NCI-H510A (cell line): ENCODE data around the gene MED15.
"Not testable (repeated sequence)": the region's sequence is repeated elsewhere in the genome, so short reads cannot be mapped to it uniquely, and the experiment has no call there.

Experiments used
- DNase-seq: peaks from one replicate; lab custom pipeline; 2025; lab: John Stamatoyannopoulos, UW

Gene MED15

DNA sequence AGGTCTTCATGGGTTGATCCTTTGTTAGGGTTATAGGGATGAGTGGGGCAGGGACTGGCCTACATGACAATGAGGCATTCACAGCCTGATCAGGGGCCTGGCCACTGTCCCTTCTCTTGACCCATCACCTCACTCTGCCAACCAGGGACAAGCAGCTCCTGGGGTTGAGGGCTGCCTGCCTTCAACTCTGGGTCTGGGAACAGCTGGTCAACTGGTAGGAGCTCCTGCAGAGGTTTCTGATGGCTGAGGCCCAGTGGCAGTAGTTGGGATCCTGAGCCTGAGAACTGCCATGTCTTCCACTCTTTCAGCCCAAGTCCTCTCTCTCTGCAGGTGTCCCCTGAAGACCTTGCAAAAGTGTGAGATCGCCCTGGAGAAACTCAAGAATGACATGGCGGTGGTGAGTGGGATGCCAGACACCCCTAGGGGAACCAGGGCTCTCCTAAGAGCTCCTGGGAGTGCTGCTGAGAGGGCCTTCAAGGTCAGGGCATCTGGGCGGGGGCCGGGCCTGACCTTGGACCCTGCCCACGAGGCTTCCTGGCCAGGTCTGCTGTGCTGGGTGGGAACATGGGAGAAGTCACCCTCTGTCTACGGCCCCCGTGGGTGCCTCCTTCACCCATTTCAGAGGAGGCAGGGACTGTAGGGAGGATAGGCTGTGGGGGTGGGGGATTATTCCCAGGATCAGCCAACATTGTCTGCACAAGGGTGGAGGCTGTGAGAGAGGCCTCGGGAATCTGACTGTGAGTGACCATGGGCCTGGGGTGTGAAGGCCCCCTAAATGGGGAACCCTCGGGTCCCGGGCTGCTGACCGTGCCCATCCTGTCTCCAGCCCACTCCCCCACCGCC is 76.8 kb downstream of the MED15 start:
- DNase-seq, result no peak

DNA sequence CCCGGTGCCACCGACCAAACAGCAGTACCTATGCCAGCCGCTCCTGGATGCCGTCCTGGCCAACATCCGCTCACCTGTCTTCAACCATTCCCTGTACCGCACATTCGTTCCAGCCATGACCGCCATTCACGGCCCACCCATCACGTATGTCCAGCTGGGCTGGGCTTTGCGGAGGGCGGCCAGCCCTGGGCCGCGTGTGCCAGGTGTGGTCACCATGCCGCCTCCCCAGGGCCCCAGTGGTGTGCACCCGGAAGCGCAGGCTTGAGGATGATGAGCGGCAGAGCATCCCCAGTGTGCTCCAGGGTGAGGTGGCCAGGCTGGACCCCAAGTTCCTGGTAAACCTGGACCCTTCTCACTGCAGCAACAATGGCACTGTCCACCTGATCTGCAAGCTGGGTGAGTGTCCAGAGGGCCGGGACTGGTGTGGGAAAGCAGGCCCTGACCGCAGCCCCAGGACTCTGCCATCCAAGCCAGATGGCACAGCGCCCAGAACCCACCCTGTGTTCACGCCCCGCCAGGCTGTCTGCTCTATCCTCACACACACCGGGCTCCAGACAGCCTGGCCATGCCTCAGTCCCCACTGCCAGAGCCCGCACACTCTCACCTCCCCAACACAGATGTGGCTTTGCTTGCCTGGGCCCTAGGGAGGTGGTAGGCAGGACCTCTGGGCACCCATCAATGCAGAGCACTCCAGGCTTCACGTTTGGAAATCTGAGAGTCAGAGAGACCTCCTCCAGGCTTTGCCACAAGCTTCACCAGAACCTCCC is 77.6 kb downstream of the MED15 start:
- no peak for DNase-seq

DNA sequence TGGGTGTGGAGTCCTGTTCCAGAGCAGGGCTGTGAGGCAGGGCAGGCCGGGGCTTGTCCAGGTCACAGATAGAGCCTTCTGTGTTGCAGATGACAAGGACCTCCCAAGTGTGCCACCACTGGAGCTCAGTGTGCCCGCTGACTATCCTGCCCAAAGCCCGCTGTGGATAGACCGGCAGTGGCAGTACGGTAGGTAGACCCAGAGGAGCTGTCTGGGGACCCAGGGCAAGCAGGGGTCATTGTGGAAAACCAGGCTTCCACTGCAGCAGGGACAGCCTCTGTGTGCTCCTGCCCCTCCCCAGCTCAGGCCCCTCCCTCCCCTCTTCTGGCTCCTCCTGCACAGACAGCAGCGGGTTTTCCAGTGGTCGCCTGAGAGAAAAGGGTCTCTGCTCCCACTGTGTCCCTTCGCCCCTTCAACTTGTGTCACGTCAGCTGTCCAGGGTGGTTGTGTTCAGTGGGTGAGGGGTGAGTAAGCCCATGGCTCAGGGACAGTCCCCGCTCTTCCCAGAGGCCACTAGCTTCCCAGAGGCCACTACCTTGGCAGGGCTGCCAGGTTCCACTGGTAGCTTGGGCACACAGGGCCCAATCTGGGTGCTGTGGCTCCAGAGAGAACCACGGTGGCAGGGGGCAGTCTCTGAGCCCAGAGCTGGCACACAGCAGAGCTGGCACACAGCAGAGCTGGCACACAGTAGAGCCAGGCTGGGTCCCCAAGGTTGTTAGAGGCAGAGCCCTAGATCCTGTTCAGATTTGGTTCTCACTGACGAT is 78.4 kb downstream of the MED15 start:
- no peak for DNase-seq

DNA sequence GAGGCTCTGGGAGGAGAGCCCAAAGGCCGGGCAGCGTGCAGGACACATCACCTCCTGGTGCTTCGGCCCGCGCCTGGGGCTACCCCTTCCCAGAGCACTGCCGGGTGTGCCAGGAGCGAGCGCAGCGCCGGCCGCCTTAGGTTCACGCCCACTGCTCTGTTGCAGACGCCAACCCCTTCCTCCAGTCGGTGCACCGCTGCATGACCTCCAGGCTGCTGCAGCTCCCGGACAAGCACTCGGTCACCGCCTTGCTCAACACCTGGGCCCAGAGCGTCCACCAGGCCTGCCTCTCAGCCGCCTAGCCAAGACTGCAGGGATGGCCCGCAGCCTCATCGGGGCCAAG is 79.0 kb downstream of the MED15 start:
- no peak for DNase-seq

DNA sequence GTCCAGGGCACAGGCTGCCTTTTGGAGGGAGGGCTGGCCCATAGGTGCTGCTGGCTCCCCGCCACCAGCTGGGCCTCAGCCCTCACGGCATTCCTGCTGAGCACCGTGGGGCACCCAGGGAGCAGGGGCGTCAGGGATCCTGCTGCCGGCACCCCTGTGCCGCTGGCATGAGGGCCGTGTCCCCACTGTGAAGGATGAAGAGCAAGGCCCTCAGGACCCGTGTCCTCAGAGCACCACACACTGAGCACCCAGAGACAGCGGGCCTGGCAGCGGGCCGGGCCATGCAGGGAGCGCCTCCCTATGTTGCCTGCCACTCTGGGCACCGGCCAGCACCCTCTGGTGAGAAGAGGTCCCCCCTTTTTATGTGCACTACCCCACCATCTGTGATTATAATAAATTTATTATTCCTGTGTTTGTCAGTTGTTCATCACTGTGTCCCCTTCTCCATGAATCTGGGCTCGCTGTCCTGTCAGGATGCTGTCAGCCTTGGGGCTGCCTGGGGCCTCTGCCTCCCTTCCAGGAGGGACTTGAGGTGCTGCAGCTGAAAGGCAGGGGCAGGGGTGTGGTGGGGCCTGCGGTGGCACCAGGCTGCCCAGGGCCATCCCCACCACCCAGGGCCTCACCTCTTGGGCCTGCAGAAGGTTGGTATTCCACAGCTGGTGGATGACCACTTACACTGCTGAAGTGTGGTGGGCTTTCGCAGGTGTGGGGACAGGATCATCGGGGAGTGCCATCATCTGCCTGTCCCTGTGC is 80.0 kb downstream of the MED15 start:
- DNase-seq, result no peak

DNA sequence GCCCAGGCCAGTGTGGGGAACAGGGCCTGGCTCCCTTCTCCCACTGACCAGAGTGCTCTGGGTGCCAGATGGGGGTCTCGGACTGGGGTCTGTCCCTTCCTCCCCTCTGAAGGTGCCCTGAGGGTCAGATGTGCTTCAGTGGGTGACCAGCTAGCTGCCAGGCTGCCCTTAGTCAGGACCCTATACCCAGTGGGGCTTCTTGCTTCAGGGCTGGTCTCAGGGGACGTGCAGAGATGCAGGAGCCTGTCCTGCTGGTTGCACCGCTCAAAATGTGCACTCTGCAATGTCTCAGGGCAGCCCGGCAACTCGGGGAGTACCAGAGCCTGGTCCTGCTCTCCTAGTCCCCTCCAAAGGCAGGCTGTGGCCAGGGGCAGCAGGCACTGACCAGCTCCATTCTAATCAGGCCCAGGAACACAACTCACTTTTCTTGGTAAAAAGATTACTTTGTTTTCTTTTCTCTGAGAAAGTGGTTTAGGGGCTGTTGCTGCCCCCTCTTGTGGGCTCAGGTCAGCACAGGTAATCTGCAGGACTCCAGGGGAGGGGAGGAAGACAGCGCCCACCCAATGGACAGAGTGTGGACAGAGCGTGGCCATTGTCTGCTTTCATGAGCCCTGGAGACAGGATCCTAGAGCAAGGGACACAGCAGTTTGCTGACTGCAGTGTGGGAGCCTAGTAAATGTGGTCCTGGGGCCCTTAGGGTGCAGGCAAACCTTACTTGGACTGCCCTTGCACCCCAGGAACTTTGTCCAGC is 80.9 kb downstream of the MED15 start:
- no peak for DNase-seq

DNA sequence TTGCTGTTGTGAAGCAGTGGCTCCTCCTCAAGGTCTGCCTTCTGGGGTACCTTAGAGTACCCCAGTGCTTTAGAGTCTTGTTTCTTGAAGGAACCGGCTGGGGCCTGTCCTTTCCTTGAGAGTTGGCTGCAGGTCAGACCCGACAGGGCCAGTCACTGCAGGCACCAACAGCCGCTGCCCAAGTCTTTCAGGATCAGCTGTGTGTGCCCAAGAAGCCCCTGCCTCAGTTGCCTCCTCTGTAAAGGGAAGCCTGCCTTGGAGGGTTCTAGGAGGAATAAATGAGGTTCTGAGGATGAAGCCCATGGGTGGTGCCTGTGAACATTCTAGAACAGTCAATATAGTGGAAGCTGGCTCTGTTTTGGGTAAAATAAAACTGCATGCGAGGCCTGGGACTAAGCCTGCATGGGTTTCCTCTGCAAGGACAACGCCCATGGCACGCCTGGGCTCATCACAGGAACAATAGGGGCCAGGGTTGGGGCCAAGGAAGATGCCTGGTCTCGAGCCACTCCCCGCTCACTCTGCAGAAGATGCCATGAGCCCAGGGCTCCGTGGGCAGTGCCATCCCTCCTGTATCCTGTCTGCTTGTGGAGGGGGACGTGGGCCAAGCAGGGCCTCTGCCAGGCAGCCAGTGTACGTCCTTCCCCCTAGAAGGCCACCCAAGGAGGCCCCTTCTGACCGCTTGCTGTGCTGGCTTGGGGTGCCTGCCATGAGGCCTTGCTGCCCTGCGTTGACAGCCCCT is 81.6 kb downstream of the MED15 start:
- no peak for DNase-seq

DNA sequence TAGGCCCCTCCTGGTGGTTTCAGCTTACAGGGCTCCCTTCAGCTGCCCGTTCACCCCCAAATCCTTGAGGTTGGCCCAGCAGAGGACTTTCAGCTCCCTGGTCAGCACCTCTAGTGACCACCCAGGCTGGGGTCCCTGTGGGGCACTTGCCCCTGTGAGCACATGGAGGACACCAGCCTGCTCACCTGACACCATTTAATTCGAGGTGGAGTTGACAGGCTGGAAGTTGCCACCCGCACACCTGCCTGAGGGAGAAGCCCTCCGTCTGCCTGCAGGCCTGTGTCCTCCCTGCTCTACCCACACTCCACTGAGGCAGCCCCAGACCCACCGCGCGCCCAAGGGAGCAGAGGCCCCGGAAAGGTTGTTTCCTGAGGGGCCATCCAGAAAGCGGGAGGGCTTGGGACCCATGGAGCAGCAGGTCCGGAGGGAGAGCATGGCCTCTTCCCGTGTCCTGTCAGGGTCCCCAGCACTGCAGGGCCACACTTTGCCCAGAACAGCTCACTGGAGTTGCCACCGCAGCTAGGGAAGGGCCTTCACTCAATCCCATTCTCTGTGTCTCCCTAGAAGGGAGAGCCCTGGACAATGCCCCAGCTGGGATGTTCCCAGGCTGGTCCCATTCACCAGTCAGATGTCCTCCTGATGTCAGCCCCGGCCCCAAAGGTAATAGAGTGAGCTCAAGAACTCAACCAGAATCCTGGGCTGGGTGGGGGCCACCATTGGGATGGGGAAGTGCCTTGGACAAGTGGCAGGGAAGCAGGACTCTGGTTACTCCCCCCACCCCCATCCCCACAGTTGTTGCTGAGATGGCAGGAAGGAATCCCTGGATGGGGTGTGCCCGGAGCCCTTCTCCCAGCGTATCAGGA is 82.4 kb downstream of the MED15 start:
- no peak for DNase-seq

DNA sequence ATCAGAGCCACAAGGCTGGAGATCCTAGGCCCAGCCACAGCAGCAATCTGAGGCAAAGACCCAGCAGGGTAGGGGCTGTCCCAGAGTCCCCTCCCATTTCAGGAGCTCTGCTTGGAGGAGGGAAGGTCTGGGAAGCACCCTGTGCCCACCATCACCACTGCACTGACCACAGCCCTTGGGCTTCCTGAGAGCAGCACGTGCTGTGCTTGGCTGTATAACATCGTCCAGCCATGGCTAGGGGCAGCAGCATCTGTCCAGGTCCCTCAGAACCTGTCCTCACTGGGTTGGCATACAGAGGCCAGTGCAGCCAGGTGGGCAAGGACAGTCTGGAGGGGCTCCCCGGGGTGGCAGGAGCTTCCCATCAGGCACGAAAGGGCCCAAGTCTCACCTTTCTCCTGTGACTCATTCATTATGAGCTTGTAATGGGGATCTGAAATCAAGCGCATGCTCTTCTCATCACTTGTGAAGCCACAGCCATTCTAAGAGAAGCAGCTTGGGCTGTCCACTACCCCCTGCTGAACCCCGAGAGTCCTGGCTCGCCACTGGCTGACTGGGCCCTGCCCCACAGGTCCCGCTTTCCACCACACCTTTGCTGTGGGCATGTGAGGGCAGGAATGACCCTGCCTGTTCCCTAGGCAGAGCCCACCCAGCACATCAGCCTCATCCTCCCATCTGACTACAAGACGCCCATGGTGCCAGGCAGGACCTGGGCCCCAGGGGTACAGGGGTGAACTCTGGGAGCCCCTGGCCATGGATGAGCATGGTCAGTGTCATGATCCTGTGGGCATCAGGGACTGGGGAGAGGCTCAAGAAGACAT is 83.3 kb downstream of the MED15 start:
- DNase-seq, result no peak

DNA sequence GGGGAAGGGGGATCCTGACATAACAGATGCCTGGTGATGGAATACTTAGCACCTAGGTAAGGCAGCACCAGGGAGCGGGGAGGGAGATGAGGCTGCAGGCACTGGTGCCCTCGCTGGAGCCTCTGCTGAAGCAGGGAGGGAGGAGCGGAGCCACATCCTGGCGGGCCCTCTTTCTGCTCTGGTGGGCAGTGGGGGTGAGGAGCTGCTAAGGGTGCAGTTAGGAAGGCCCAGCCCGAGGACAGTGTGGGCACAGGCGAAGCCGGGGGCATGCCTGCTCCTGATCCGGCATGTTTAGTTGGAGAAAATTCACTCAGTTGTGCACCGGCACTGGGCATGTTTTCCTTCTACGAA is 83.9 kb downstream of the MED15 start:
- no peak for DNase-seq

DNA sequence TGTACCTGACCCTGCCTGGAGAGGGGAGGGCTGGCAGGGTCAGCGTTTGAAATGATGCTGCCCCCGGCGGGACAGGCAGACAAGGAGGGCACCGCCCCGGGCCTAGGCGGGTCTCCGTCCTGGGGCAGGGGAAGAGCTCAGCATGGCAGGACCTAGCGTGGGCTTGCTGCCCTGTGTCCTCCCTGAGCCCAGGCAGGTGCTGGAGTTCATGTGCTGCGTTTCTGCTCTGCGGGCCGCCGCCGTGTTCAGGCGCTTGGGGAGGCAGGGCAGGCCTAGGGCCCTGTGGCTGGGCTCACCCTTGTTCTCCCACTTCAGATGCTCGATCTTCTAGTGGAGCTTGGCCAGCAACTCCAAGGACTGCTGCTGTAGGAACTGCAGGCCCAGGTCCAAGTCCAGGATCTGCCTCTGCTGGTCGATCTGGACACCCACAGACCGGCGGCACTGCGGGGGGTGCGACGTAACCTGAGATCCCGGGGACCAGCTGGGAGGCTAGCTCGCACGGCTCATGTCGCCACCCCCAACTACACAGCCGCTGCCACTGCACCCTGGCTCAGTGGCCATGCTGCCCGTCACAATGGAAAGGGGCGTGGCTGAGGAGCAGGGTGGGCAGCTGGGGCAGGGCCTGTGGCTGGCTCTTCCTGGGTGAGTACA is 84.4 kb downstream of the MED15 start:
- DNase-seq, result peak; percentile 71

DNA sequence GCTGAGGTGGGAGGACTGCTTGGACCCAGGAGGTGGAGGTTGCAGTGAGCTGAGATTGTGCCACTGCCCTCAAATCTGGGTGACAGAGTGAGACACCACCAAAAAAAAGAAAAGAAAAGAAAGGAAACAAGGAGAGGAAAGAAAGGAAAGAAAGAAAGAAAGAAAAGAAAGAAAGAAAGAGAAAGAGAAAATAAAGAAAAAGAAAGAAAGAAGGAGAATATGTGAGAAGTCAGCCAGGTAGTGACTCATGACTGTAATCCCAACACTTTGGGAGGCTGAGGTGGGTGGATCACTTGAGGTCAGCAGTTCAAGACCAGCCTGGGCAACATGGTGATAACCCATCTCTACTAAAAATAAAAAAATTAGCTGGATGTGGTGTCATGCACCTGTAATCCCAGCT is 86.6 kb downstream of the MED15 start:
- DNase-seq, result not testable (repeated sequence)

DNA sequence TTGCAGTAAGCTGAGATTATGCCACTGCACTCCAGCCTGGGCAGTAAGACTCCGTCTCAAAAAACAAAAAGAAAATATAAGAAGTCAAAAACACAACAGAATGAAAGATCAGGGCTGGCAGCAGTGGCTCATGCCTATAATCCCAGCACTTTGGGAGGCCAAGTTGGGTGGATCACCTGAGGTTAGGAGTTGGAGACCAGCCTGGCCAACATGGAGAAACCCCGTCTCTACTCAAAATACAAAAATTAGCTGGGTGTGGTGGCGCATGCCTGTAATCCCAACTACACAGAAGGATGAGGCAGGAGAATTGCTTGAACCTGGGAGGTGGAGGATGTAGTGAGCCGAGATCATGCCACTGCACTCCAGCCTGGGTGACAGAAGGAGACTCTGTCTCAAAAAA is 87.1 kb downstream of the MED15 start:
- DNase-seq, result not testable (repeated sequence)

DNA sequence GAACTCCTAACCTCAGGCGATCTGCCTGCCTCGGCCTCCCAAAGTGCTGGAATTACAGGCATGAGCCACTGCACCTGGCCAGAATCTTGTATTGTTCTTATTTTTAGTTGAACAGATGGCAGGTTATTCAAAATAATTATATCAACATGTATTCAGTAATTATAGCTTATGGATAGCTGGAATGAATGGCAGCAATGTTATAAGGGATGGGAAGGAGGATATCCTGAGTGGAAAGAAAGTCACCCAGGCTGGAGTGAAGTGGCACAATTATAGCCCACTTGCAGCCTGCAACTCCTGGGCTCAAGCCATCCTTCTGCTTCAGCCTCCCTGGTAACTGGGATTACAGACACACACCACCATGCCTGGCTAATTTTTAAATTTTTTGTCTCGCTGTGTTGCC is 88.1 kb downstream of the MED15 start:
- DNase-seq, result no peak

DNA sequence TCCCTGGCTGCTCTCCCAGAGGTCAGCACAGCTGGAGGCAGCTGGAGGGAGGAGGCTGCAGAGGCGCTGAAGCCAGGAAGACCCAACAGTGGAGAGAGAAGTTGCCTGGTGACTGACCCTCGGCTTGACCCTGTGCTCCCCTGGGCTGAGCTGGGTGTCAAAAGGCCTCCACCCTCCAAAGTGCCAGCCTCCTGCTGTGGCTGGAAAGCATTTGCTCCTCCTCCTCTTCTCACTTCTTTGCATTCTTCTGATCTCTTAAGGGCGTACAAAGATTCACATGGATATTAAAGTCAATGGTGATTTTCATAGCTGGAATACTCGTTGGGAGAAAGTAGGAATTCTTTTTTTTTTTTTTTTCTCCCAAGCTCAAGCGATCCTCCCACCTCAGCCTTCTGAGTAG is 91.7 kb downstream of the MED15 start:
- no peak for DNase-seq

DNA sequence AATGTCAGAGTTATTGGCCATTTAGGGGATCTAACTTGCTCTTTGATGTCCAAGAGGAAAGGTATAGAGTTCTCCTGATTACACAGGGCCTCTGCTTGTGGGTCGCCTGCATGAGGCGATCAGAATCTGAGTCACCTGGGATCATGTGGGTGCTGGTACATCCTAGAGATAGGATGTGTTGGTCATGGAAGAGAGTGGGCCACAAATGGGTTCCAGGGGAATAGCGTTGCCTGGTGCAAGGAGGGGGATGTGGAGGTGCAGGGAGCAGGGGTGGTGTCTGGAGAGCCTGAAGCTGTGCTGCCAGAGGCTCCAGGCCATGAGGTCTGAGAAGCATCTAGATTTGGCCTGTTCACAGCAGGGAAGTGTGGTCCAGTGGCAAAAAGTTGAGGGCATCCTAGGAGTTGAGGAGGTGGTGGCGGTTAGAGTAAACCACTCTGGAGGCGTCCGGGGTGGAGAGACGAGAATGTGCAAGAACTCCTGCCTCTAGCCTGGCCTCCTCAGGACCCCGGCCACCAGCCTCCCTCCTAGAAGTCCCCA is 92.8 kb downstream of the MED15 start:
- DNase-seq, result no peak

DNA sequence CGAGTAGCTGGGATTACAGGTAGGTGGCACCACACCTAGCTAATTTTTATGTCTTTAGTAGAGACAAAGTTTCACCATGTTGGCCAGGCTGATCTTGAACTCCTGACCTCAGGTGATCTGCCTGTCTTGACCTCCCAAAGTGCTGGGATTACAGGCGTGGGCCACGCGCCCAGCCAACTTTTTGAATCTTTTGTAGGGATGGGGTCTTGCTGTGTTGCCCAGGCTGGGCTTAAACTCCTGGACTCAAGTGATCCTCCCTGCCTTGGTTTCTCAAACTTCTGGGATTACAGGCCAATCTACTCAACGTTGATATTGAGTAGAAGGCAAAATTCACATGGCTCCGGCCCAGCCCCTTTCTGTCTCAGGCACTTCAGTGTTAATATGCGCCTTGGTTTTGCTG is 93.9 kb downstream of the MED15 start:
- no peak for DNase-seq

DNA sequence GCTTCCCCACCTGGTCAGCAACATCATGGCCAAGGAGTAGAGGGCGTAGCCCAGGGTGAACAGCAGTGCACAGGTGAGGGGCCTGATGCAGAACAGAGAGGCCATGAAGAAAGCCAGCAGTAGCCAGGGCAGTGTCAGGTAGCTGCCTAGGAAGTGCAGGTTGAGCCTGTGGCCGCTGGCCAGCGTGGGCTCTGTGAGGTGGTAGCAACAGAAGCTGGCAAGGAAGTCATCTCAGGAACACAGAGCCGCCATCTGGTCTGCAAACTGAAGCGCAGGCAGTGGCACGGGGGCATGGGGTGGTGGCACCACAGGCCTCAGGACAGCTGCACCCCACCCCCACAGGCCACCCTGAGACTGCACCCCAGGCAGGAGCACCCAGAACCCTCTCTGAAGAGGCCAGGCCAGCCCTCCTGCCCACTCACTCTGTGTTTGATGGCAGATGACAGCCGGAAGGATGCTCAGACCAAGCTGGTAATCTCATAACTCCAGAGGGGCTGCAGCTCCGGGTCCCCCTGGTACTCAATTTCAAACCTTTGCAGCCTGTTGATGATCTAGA is 95.3 kb downstream of the MED15 start:
- DNase-seq, result no peak
